Measurements from ENCODE around the gene BPIFB1.

DNA sequence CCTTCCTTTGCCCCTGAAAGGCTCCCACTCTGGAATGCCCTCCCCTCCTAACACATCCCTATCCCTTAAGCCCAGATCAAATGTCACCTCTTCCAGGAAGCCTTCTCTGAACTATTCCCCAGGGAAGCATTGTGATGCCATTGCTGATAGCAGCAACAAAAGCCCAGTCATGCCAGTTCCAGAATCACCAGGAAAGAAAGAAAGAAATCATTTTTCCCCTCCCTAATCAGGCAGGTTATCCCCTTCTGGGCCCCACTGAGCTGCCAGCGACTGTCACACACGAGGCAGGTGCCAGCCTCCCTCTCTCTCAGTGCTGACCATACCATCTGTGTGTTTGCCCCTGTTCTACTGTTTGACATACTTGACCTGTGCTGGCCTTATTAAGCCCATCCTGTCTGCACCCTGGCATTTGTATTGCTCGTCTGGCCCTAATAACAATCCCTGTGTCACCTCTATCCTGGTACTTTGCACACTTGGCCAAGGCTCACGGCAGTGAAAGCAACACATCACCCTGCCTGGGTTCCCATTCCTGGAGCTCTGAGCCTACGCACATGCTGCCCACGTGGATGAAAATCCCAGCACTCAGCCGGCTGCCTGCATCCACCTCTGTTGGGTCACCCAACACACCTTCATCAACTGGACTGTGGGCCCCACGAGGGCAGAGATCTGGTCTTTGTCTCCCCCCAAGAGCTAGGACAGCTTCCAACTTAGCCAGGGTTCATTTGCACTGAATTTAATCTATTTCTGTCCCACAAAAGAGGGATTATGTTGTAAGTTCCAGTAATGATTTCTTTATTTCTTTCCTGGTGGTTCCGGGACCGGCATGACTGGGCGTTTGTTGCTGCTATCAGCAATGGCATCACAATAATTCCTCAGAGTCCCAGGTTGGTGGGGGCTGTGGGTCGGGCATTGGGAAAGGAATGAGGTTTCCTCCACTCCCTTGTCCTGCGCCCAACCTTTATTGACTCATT, 5.3 kb upstream of the BPIFB1 start:
- TF ChIP-seq, protein P1, sequence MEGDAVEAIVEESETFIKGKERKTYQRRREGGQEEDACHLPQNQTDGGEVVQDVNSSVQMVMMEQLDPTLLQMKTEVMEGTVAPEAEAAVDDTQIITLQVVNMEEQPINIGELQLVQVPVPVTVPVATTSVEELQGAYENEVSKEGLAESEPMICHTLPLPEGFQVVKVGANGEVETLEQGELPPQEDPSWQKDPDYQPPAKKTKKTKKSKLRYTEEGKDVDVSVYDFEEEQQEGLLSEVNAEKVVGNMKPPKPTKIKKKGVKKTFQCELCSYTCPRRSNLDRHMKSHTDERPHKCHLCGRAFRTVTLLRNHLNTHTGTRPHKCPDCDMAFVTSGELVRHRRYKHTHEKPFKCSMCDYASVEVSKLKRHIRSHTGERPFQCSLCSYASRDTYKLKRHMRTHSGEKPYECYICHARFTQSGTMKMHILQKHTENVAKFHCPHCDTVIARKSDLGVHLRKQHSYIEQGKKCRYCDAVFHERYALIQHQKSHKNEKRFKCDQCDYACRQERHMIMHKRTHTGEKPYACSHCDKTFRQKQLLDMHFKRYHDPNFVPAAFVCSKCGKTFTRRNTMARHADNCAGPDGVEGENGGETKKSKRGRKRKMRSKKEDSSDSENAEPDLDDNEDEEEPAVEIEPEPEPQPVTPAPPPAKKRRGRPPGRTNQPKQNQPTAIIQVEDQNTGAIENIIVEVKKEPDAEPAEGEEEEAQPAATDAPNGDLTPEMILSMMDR (IDR thresholded peaks at IDR 0.05), result no peak
- no peak for TF ChIP-seq POLR2A (IDR thresholded peaks at IDR 0.05)

All from testis (tissue), 2 donors.